GM21576 (cell line): Measurements from ENCODE around the gene CUBN.

Experiments used
- ATAC-seq: cut with Tn5 transposase; IDR thresholded peaks from one replicate; pipeline ENCODE4 v1.9.1; 2021; ENCODE audit warnings: mild to moderate bottlenecking, moderate library complexity; ENCODE audit not compliant: unreplicated experiment

CUBN gene

DNA sequence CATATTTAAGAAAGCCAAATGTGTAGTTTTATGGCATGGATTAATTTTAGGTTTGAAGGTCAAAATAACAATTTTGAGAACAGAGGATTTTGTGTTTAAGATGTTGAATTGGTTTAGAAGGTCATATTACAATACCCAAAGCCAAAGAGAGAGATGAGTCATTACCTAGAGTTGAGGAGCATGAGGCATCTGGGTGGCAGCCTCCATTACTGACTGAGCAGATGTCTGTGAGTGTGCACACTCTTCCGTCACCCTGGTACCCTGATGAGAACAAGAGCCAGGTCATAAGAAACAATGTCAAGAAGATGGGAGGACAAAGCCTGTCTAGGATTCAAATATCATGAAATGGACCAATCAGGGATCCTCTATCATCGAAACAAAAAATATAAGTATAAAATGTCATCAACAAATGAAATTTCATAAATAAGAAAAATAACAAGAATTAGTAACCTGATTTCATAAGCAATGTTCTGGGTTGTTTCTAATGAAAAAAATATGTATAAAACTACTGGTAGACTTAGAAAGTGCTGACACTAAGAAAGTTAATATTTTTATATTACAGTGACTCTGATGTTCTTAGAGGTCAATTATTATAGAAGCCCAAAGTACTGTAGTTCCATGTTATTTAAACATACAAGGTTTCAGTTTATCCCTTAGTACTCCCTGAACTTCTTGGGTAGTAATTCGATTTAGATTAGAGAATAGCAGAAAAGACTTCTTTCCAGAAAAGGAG lies 20.0 kb downstream of the CUBN start:
- no peak for ATAC-seq

DNA sequence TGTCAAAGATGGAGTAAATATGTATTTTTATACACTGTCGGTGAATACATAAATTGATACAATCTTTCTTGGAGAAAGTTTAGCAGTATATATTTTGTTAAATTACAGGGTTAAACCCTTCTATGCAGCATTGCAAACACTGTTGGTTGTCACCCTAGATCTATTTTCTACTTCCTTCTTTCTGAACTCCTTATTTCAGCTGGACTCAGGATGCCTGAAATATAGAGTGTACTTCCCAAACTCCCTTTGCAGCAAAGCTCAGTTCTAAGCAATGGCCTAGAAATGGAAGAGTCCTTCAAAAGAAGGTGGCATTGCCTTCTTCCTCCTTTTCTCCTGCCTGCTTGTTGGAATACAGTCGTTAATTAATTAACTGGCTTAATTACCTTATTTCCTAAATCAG lies 20.6 kb downstream of the CUBN start:
- no peak for ATAC-seq

DNA sequence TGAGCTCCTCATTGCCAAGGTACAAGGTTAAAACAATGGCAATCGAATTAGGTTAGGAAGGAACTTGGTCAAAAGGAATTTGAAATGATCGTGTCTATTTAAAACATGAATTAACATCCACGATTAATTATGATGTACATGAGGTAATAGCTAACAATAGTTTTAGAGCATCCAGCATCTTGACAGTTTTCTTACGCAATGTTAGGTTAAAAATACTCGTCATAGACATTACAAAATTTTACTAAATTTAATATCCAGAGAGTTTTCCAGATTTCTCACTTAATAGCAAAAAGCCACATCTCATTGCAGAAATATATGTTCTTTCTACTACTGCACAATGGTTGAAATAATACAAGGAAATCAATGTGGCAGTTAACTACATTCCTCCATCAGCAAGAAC lies 22.6 kb downstream of the CUBN start:
- no peak for ATAC-seq

DNA sequence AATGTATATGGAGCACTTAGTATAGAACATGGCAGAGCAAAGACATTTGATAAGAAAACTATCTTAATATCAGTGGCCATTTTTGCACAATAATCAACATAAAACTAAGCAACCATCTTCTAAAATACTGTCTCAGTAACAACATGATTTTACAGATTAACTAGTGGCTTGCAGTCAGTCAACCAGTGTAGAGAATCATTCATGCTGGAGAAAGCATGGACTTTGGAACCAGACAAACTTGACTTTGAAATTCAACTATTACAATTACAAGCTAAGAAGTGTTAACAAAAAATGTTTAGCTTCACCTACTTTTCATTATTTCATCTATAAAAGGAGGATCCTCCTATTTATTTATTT lies 27.7 kb downstream of the CUBN start:
- no peak for ATAC-seq

DNA sequence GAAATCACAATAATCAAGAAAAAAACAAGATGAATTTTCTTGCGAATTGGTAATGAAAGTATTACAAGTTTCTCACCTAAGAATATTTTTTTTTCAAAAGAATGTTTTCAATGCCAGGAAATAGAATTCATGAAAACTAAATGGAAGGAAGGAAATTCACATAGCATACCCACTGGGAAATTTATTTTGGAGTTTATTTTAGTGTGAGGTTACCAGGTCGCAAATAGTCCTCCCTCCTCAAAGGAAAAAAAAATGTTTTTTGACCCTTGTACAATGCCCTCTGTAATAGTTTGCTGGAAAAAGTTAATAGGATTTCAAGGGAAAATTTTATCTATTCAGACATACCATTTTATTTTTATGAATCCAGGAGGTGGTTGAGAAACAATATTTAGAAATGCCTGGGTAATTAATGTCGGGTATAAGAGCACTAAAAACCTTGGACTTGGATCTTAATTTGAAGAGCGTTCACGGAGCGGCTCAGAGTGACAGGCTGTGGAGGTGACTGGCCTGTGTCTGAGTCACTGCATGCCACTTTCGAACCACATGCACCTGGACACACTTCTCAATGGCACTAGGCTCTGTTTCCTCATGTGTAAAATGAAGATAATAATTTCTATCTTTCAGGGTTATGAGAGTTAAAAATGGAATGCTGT lies 28.2 kb downstream of the CUBN start:
- ATAC-seq: no peak

DNA sequence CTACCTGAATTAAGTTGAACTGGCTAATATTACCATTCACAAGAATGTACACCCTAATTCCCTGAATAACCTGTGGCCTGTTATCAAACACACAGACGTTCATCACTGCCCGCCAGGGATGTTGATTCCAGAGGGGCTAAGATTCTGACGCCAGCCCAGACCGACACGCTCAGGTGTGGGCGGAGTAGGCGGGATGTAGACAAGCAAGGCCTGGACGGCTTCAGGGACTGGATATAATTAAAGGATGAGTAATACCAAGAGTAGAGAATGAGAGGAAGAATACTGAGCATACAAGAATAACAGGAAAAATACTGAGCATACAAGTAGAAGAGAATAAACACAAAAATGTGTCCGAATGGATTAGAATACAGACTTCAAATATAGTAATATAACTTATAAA lies 29.0 kb downstream of the CUBN start:
- ATAC-seq: no peak

DNA sequence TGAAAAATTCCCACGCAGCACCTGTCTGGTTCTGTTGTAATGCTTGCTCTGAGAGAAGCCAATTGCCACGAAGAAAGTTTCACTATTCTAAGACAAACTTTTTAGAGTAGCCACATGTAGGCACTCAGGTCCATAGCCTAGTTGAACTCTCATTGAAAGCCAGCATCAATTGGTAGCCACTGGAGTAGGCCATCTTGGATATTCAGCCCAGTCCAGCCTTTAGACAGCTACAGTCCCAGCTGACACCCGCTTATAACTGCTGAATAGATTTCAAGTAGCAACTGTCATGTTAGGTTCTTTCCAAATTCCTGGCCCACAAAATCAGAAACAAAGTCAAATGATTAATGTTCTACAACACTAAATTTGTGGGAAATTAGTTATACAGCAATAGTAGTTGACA lies 31.6 kb downstream of the CUBN start:
- no peak for ATAC-seq

DNA sequence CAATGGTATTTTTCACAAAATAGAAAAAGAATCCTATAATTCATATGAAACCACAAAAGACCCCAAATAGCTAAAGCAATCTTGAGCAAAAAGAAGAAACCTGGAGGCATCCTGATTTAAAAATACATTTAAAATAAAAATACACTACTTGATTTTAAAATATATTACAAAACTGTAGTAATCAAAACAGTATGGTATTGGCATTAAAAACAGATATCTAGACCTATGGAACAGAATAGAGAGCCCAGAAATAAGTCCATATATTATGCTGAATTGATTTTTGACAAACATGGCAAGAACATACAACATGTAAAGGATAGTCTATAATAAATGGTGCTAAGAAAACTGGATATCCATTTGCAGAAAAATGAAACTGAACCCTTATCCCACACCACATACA lies 34.8 kb downstream of the CUBN start:
- no peak for ATAC-seq

DNA sequence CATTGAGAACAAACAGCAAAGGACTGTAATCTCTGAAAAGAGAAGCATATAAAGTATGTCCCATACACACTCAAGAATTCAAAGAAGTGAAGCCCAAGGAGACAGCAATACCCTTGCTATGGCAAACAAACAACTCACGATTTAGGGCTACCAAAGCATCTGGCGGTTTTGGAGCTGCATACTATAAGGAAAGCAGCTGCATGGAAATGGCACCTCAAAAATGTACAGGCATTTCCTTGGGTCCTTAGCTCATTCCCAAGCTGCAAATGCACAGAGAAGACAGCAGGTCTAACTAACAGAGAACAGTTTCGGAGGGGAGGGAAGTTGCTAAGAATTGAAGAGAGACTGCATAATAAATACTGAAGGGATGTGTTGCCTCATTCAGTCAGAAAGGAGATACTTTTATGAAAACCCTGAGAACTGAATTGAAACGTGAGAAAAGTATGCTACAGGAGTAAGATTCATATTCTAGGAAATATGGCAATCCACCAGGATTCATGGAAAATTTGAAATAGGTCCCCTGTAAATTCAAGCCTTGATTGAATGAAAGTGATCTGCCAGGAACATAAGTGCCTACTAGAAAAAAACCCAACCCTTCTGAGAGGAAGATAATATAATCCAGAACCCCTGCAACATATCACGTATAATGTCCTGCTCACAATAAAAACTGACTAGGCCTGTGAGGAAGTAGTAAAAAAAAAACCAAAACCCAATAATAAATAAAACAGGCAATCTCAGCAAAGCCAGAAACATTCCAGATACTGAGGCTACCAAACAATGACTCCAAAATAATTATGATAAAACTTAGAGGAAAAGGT lies 36.4 kb downstream of the CUBN start:
- ATAC-seq: no peak

DNA sequence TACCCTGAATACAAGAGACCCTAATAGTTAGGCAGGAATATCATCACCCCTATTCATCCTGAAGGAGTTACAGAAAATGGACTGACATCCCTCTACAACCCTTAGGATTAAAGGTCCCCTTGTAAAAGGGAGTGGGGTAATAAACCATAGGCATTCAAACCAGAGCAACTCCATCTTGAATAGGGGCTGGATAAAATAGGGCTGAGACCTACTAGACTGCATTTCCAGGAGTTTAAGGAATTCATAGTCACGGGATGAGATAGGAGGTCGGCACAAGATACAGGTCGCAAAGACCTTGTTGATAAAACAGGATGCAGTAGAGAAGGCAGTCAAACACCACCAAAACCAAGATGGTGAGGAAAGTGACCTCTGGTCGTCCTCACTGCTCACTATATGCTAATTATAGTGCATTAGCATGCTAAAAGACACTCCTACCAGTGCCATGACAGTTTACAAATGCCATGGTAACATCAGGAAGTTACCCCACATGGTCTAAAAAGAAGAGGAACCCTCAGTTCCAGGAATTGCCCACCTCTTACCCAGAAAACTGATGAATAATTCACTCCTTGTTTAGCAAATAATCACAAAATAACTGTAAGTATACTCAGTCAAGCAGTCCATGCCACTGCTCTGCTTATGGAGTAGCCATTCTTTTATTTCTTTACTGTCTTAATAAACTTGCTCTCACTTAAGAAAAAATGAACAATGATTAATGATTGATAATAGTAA lies 37.2 kb downstream of the CUBN start:
- ATAC-seq: no peak

DNA sequence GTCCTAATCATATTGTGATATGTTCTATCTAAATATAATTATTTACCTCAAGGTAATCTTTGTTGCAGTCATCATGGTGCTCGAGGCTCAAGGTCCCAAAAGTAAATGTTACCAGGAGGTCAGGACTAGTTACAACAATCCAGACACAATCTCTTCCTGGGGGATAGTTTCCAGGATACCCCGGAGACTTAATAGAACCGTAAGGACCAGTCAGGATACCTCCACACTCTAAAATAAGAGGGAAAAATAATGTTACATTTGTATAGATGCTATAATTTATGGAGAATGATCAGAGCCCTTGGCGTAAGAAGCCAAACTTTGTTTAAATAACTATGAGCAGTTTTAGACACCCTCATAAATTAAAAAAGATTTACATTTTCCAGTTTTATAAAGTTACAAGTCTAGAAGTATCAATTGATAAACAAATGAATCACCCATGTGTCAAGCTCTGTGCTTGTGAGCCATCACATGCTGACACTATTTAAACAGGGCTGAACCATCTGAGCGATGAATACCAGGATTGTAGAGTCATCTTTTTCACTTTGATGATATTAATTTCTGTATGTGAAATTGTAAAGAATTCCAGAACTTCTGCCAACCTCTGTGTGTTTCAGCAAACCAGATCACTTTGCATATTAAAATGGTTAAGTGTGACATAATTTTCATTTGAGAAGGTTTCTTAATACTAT lies 41.3 kb downstream of the CUBN start:
- ATAC-seq: no peak

DNA sequence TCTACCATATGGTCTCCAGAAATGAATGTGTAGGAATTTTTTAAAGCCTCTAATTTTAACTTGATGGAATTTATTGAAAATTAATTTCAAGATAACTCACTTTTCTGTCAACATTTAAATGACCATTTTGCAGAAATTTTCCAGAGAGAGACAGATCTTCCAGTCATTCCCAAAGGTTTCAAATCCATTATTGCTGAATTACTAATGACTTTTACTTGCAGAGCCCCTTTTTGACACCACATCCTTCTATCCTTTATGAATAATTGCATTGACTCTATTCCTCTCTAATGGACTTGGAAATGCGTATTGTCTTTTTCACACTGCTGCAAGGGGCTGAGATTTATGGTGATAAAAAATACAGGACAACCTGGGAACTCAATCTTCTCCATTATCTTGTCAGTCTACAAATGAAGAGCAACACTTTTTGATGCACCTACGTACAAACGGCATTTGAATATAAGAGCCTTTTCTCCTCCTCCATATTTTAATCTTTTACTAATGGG lies 42.7 kb downstream of the CUBN start:
- ATAC-seq: no peak

DNA sequence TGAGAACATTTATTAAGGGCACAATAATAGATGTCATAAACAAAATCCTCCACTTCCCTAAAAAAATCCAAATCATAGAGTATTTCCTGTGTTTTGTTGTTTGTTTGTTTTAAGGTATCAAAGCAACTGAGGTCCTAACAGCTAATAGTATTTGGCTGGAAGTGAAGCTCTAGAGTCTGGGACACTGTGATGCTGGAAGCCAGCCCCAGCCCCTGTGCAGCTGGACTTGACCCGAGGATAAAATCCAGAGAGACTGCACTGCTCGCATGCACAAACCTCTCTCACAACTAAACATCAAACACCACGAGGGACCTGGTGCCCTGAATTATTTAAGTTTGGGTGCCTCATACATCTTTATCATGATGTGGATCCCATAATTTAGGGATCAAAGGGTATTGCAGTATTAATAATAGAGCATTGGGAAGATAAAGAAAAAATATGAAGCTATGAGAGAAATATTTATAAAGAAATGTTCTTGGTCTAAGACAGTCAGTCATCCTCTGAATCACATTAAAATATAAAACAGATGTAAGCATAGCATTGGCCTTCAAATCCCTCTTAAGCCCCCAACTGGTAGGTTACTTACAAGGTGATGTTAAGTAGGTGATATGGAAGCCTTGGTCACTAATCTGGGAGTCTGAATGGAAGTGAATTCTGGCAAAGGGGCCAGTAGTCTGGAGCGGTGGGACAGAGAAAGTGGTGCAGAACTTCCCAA lies 44.4 kb downstream of the CUBN start:
- ATAC-seq: no peak

DNA sequence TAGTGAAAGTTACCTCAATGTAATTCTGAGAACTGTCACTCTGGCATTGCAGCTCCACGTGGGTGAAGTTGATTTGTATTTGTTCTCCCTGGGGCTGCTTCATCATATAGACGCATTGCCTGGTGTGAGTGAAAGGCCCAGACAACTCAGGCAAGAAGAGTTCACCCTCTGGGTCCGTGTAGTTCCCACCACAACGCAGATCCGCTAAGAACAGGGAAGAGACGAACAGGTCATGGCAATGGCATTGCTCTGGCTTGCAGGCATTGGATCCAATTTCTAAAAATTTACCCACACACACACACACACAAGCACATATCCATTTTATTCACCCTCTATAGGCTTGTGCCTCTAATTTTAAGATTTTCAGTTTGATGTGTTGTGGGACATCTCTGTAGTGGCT lies 45.4 kb downstream of the CUBN start:
- no peak for ATAC-seq

DNA sequence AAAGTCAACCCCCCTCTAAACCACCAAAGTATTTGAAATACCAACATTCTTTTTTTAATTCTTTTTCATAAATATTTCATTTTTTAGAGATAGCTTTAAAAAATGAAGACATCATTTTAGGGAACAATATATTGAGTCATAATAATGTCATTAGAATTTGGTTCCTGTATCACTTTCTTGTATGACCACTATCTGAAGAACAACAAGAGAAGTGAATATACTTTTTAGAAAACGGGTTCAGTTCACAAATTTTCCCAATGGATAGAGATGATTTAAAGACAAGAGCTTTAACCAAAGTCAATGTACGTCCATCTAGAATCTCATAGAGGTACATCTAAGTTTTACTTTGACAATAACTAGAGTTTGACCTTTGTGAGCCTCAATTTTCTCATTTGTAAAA lies 48.2 kb downstream of the CUBN start:
- no peak for ATAC-seq

DNA sequence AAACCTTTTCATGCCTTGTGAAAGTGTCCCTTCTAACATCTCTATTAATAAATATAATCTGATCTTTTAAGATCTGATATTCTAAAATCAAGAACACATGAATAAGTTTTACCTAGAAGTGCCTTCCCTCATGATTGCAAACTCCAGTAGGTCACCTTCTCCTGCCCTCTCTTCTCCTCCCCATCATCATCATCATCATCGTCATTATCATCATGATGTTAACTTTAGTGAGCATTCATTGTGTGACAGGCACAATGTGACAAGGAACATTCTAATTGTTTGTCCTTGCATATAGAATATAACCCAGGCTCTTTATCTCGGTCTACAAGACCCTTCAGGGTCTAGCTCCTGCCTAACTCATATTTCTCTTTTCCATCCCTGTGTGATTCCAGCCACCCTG lies 51.7 kb downstream of the CUBN start:
- no peak for ATAC-seq

DNA sequence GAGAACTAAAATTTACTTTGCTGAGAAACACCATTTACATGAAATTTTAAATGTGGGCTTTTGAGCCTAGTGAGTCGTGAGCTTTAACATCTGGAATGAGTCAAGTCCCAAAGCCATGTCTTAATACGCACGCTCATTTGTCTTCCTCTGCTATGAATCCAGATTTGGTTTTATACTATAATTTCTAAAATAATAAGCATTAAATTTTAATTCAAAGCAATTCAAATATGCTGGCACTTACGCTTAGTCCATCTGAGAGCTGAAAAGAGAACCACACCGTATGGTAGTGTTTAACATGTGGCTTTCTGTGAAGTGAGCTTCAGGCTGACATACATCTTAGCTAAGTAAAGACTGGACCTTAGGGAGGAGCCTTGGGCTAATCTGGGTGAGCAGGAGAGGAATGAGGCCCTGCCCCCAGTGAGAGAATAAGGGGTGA lies 52.2 kb downstream of the CUBN start:
- no peak for ATAC-seq

DNA sequence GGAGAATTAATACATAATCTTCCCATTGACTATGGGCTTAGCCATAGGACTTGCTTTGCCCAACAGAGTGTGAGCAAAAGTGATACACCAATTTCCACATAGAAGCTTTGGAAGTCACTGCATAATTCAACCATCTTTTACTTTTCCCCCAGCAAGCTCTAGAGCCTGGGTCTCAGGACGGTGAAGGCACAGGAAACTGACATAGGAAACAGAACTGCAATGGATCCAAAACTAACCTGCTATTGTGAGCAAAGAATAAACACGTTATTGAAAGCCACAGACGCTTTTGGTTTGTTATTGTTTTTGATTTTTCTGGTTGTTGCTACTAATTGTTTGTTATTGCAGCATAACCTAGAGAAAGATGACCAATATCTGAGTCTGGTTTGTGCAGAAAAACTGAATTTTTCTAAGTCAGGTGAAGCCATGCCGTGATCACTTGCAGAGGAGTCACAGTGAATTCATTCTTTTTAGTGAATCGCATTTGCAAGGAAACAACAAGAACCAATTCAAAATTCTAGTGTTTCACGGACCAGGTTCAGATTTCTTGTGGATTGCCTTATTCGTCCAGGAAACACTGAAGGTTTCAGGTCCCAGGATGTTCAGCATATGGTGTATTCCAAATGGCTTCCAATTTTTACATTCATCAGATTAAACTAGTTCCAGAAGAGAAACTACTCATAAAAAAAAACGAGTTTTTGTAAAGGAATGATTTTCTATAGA lies 52.8 kb downstream of the CUBN start:
- ATAC-seq: no peak
